Calu3 (cell line): ENCODE measurements around the gene ADAM15. TPM values are rescaled to one million over a fixed set of nuclear protein-coding genes. Genes with fewer than 3 reads are reported as not detected.

Experiments used
- BruUV-seq: library from RNA; stranded (reverse); fragments of 400-500 nt; replicated peaks from 2 replicates; lab custom pipeline; 2021; lab: Mats Ljungman, UMichigan
- CTCF ChIA-PET: fragments of 300-600 bp; sonication (Branson Sonifier 250); formaldehyde crosslinking; loops from one replicate; lab custom pipeline; 2022; ENCODE audit warnings: antibody characterized with exemption; lab: Charles Lee
- DNase-seq: peaks from one replicate; pipeline ENCODE4 v3.0.0; 2022
- H3K27ac Mint-ChIP-seq: one replicate; pipeline ENCODE4 v1.8.0; 2022; ENCODE audit warnings: mixed read lengths; ENCODE audit not compliant: unreplicated experiment
- H3K27me3 Mint-ChIP-seq: one replicate; pipeline ENCODE4 v1.8.0; 2022; ENCODE audit warnings: mixed read lengths; ENCODE audit not compliant: unreplicated experiment
- H3K36me3 Mint-ChIP-seq: one replicate; pipeline ENCODE4 v1.8.0; 2022; ENCODE audit warnings: mild to moderate bottlenecking, moderate library complexity, mixed read lengths; ENCODE audit not compliant: insufficient read depth, unreplicated experiment
- H3K4me1 Mint-ChIP-seq: one replicate; pipeline ENCODE4 v1.8.0; 2022; ENCODE audit warnings: mild to moderate bottlenecking, low read depth, mixed read lengths; ENCODE audit not compliant: unreplicated experiment
- H3K4me3 Mint-ChIP-seq: one replicate; pipeline ENCODE4 v1.8.0; 2022; ENCODE audit warnings: mild to moderate bottlenecking, low read depth, moderate library complexity, mixed read lengths; ENCODE audit not compliant: unreplicated experiment
- H3K9me3 Mint-ChIP-seq: one replicate; pipeline ENCODE4 v1.8.0; 2022; ENCODE audit warnings: low read depth, mixed read lengths; ENCODE audit not compliant: unreplicated experiment
- CTCF ChIP-seq: fragments of 200-600 bp; IDR thresholded peaks from one replicate; pipeline ENCODE4 v1.8.0; 2022; ENCODE audit warnings: antibody characterized with exemption; ENCODE audit not compliant: unreplicated experiment
- intact Hi-C: fragments of 100-400 bp; cut with micrococcal nuclease; formaldehyde crosslinking; loops from one replicate; pipeline ENCODE4 v1.10.0; 2022; ENCODE audit not compliant: unreplicated experiment
- total RNA-seq: library from RNA; stranded (reverse); gene quantifications from 2 replicates; pipeline ENCODE4 v1.2.3, GENCODE V29; 2022

The ADAM15 gene
- total RNA-seq, 1 experiment from 2014 or later, result 99.1 TPM

DNA sequence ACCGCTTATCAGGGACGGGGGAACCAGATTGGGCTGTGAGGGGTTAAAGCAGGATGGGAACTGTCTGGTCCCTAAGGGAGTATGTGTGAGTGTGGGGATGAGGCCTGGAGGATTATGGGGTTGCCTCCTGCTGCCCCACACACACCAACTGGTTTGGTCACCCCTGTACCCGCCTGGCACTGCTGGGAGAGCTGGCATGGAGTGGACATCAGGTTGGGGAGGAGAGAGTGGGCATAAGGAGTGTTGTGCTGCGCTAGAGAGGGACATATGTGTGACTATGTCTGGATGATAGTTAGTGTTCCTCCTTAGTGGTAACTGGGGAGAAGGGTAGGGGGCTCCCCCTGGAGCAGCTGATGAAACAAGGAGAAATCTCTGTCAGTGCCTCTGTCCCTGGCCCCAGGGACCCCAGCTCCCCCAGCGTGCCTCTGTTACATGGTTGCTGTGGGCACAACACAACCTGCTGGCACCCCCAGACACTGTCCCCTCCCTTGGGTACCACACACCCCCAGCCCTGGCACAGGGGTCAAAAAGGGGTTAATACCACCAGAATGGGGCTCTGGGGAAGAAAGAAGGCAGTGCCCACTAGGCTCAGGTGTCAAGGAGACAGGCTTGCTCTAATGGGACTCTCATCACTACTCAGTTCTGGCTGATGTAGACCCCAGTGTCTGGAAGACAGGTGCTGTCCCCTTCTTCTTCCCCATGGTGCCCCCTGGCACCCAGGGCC, 46.6 kb upstream of the ADAM15 start:
- TSS peak; percentile 2 for BruUV-seq
- DNase-seq, result no peak
- no peak for TF ChIP-seq CTCF
- H3K4me3 Mint-ChIP-seq, result peak overlapping the region; percentile 94
- peaks cover 44% of the 10 kb centered on the region for H3K4me1 Mint-ChIP-seq
- intact Hi-C loops, result loop anchor here (10.0 kb wide), 1 partner anchor 50 kb away; the partner anchor contains the start of gene ADAM15
- H3K27me3 Mint-ChIP-seq, result no peaks in the 10 kb centered on the region
- H3K36me3 Mint-ChIP-seq, result peaks cover 52% of the 10 kb centered on the region
- H3K27ac Mint-ChIP-seq, result peak overlapping the region; percentile 93
- no peaks in the 10 kb centered on the region for H3K9me3 Mint-ChIP-seq
- CTCF ChIA-PET, result interaction anchor here (0.5 to 1.2 kb wide), 7 partner anchors 8 to 647 kb away, joined by 3 read pairs; partner anchors contain the start of gene ADAM15

GRCh38 chr1:155005076-155006011, 45.8 kb upstream of the ADAM15 start:
- H3K36me3 Mint-ChIP-seq, result peaks cover 44% of the 10 kb centered on the region
- CTCF ChIA-PET, result interaction anchor here (0.5 to 2.6 kb wide), 3 partner anchors 12 to 646 kb away, joined by 3 to 11 read pairs (median 3); no protein-coding TSS in a partner anchor
- peaks cover 36% of the 10 kb centered on the region for H3K4me1 Mint-ChIP-seq
- no peaks in the 10 kb centered on the region for H3K27me3 Mint-ChIP-seq
- peak overlapping the region; percentile 93 for H3K27ac Mint-ChIP-seq
- no peak for DNase-seq
- TF ChIP-seq CTCF, result no peak
- H3K9me3 Mint-ChIP-seq, result no peaks in the 10 kb centered on the region
- intact Hi-C loops, result loop anchor here (10.0 kb wide), 1 partner anchor 49 kb away; the partner anchor contains the start of gene ADAM15
- H3K4me3 Mint-ChIP-seq, result peak overlapping the region; percentile 94
- no TSS peak for BruUV-seq

- Mint-ChIP-seq H3K9me3 (no peaks in the 10 kb centered on the region), H3K27me3 (no peaks in the 10 kb centered on the region), H3K4me1 (peaks cover 34% of the 10 kb centered on the region), H3K27ac (peak overlapping the region; percentile 18), H3K4me3 (peak overlapping the region; percentile 94), H3K36me3 (peaks cover 31% of the 10 kb centered on the region)
- intact Hi-C loops, result loop anchor here (10.0 kb wide), 1 partner anchor 48 kb away; the partner anchor contains the start of gene ADAM15
- no peak for TF ChIP-seq CTCF
- CTCF ChIA-PET, result interaction anchor here (1.0 to 2.6 kb wide), 2 partner anchors 10 kb away, joined by 3 to 11 read pairs; no protein-coding TSS in a partner anchor
- no TSS peak for BruUV-seq
- DNase-seq, result no peak
These were observed 44.5 kb upstream of the ADAM15 start for GRCh38 chr1:155006601-155007101.
